Mesenchymal stem cell (in vitro differentiated cells and primary cell): Measurements from ENCODE around the gene FNDC8.
A peak's percentile ranks its signal among the peaks of the same experiment; 100 is the strongest.
"Not testable (repeated sequence)": the region's sequence is repeated elsewhere in the genome, so short reads cannot be mapped to it uniquely, and the experiment has no call there.

Experiments used
- DNase-seq: peaks from one replicate; pipeline ENCODE4 v3.0.0-alpha.2; 2013
- H2AFZ ChIP-seq: one replicate; pipeline ENCODE4 v1.6.1; 2013; ENCODE audit warnings: low read depth, mild to moderate bottlenecking, control low read depth, inconsistent platforms, low read length, moderate library complexity
- H2AK5ac ChIP-seq: 2 replicates; pipeline ENCODE4 v1.6.1; 2013; ENCODE audit warnings: low read length, moderate library complexity, mild to moderate bottlenecking, inconsistent platforms; ENCODE audit not compliant: severe bottlenecking
- H2BK120ac ChIP-seq: one replicate; pipeline ENCODE4 v1.6.1; 2013; ENCODE audit warnings: low read depth, mild to moderate bottlenecking, inconsistent platforms, low read length, moderate library complexity
- H2BK12ac ChIP-seq, 2 experiments: one replicate each; pipeline ENCODE4 v1.6.1; 2013; ENCODE audit warnings: inconsistent platforms in 2 of 2, low read length in 2 of 2, mild to moderate bottlenecking in 2 of 2, moderate library complexity in 2 of 2, control low read depth in 1 of 2
- H2BK15ac ChIP-seq: one replicate; pipeline ENCODE4 v1.6.1; 2013; ENCODE audit warnings: mild to moderate bottlenecking, low read depth, inconsistent platforms; ENCODE audit not compliant: poor library complexity, severe bottlenecking
- H2BK5ac ChIP-seq: 2 replicates; pipeline ENCODE4 v1.6.1; 2013; ENCODE audit warnings: low read depth, mild to moderate bottlenecking, low read length, control low read depth, inconsistent platforms; ENCODE audit not compliant: poor library complexity, severe bottlenecking
- H3K14ac ChIP-seq, 2 experiments: one replicate each; pipeline ENCODE4 v1.6.1; 2013; ENCODE audit warnings: inconsistent platforms in 2 of 2, low read length in 2 of 2, control low read depth in 1 of 2, mild to moderate bottlenecking in 1 of 2, moderate library complexity in 1 of 2
- H3K18ac ChIP-seq, 2 experiments: one replicate each; pipeline ENCODE4 v1.6.1; 2013; ENCODE audit warnings: inconsistent platforms in 2 of 2, low read length in 2 of 2, control low read depth in 1 of 2, low read depth in 1 of 2, mild to moderate bottlenecking in 1 of 2
- H3K23ac ChIP-seq, 2 experiments: one replicate each; pipeline ENCODE4 v1.6.1; 2013; ENCODE audit warnings: inconsistent platforms in 2 of 2, low read length in 2 of 2, mild to moderate bottlenecking in 2 of 2, moderate library complexity in 2 of 2, control low read depth in 1 of 2
- H3K27ac ChIP-seq: 2 replicates; pipeline ENCODE4 v1.5.1; 2013; ENCODE audit warnings: mild to moderate bottlenecking, moderate library complexity, low read length, control low read depth, inconsistent platforms; ENCODE audit not compliant: poor library complexity, severe bottlenecking
- H3K27me3 ChIP-seq, 2 experiments: 2 replicates each; pipeline versions ENCODE4 v1.6.1 to v1.7.0; 2013; ENCODE audit warnings: low read length in 2 of 2, mild to moderate bottlenecking in 2 of 2, moderate library complexity in 2 of 2, control low read depth in 1 of 2, inconsistent platforms in 1 of 2; ENCODE audit not compliant: control insufficient read depth in 1 of 2, insufficient read depth in 1 of 2
- H3K36me3 ChIP-seq, 2 experiments: 2 replicates each; pipeline versions ENCODE4 v1.6.1 to v1.7.0; 2013; ENCODE audit warnings: low read length in 2 of 2, control low read depth in 1 of 2, inconsistent platforms in 1 of 2, low read depth in 1 of 2, mild to moderate bottlenecking in 1 of 2; ENCODE audit not compliant: insufficient read depth in 2 of 2, control insufficient read depth in 1 of 2
- H3K4ac ChIP-seq, 2 experiments: one replicate each; pipeline ENCODE4 v1.6.1; 2013; ENCODE audit warnings: inconsistent platforms in 2 of 2, low read length in 2 of 2, mild to moderate bottlenecking in 2 of 2, moderate library complexity in 2 of 2, control low read depth in 1 of 2, low read depth in 1 of 2
- H3K4me1 ChIP-seq: 2 replicates; pipeline ENCODE4 v1.6.1; 2013; ENCODE audit warnings: low read depth, low read length, control low read depth; ENCODE audit not compliant: control insufficient read depth, insufficient read depth
- H3K4me2 ChIP-seq: 2 replicates; pipeline ENCODE4 v1.6.1; 2013; ENCODE audit warnings: low read length, mild to moderate bottlenecking, inconsistent platforms; ENCODE audit not compliant: poor library complexity, severe bottlenecking
- H3K4me3 ChIP-seq, 2 experiments: 2 replicates each; pipeline versions ENCODE4 v1.5.1 to v1.7.0; 2013; ENCODE audit warnings: low read length in 2 of 2, mild to moderate bottlenecking in 2 of 2, control low read depth in 1 of 2, low read depth in 1 of 2; ENCODE audit not compliant: insufficient read depth in 1 of 2
- H3K79me1 ChIP-seq: replicated peaks from 2 replicates; pipeline ENCODE4 v1.6.1; 2013; ENCODE audit warnings: mild to moderate bottlenecking, control low read depth, low read length, inconsistent platforms; ENCODE audit not compliant: poor library complexity, severe bottlenecking
- H3K9ac ChIP-seq: 2 replicates; pipeline ENCODE4 v1.7.0; 2013; ENCODE audit warnings: mild to moderate bottlenecking, low read length, moderate library complexity
- H3K9me3 ChIP-seq: 2 replicates; pipeline ENCODE4 v1.7.0; 2013; ENCODE audit warnings: mild to moderate bottlenecking, low read length; ENCODE audit not compliant: control insufficient read depth
- H4K8ac ChIP-seq: one replicate; pipeline ENCODE4 v1.6.1; 2013; ENCODE audit warnings: inconsistent platforms, mild to moderate bottlenecking, low read length, moderate library complexity
- H4K91ac ChIP-seq: one replicate; pipeline ENCODE4 v1.6.1; 2013; ENCODE audit warnings: mild to moderate bottlenecking, low read length, inconsistent platforms
- WGBS: methylation state at CpG from one replicate; pipeline ENCODE4 v1.1.7; 2013; ENCODE audit warnings: mixed read lengths; 5-methylcytosine and 5-hydroxymethylcytosine counted together

Gene FNDC8

GRCh38 chr17:35088881-35089585, 32.4 kb upstream of the FNDC8 start:
- peak overlapping the region; percentile 85 for H4K8ac ChIP-seq
- peak overlapping the region in 1 of 2 experiments; percentile 87 for H3K14ac ChIP-seq
- H3K4me1 ChIP-seq = peaks cover 17% of the 10 kb centered on the region
- under 1% methylated on average over 39 of the region's 80 CpGs for WGBS
- peak overlapping the region; percentile 57 to 83 for H2BK12ac ChIP-seq
- H3K23ac ChIP-seq = peak overlapping the region in 1 of 2 experiments; percentile 86
- H2BK5ac ChIP-seq = peak overlapping the region; percentile 89
- peak overlapping the region; percentile 83 to 97 for H3K4ac ChIP-seq
- peak overlapping the region; percentile 85 to 86 for H3K4me3 ChIP-seq
- peak overlapping the region; percentile 85 for H3K9ac ChIP-seq
- H3K27ac ChIP-seq = peak overlapping the region; percentile 91
- H4K91ac ChIP-seq = peak overlapping the region; percentile 98
- H2AK5ac ChIP-seq = peak overlapping the region; percentile 60
- H3K27me3 ChIP-seq = no peaks in the 10 kb centered on the region
- peak overlapping the region; percentile 86 for H2AFZ ChIP-seq
- H3K4me2 ChIP-seq = peak overlapping the region; percentile 86
- H3K9me3 ChIP-seq = no peaks in the 10 kb centered on the region
- H2BK15ac ChIP-seq = peak overlapping the region; percentile 97
- H3K79me1 ChIP-seq = peaks cover 3% of the 10 kb centered on the region
- H3K18ac ChIP-seq = peak overlapping the region; percentile 92 to 93
- DNase-seq = peak; percentile 79
- no peaks in the 10 kb centered on the region for H3K36me3 ChIP-seq
- H2BK120ac ChIP-seq = peak overlapping the region; percentile 94

GRCh38 chr17:35089586-35090296, 31.7 kb upstream of the FNDC8 start:
- peak overlapping the region; percentile 62 for H3K4me2 ChIP-seq
- H3K9me3 ChIP-seq = no peaks in the 10 kb centered on the region
- no peaks in the 10 kb centered on the region for H3K36me3 ChIP-seq
- H3K27me3 ChIP-seq = no peaks in the 10 kb centered on the region
- no peak overlapping the region for H3K14ac ChIP-seq
- H2BK120ac ChIP-seq = no peak overlapping the region
- H3K23ac ChIP-seq = no peak overlapping the region
- peaks cover 3% of the 10 kb centered on the region for H3K79me1 ChIP-seq
- H4K8ac ChIP-seq = peak overlapping the region; percentile 84
- H2AFZ ChIP-seq = peak overlapping the region; percentile 78
- H3K4me3 ChIP-seq = peak overlapping the region; percentile 27 to 67
- H2AK5ac ChIP-seq = no peak overlapping the region
- peak overlapping the region in 1 of 2 experiments; percentile 68 for H2BK12ac ChIP-seq
- H2BK5ac ChIP-seq = no peak overlapping the region
- peak; percentile 73 for DNase-seq
- peak overlapping the region; percentile 46 for H4K91ac ChIP-seq
- H3K4me1 ChIP-seq = peaks cover 13% of the 10 kb centered on the region
- H3K18ac ChIP-seq = peak overlapping the region; percentile 16 to 85
- H3K4ac ChIP-seq = peak overlapping the region in 1 of 2 experiments; percentile 82
- H3K9ac ChIP-seq = peak overlapping the region; percentile 78
- no peak overlapping the region for H2BK15ac ChIP-seq
- H3K27ac ChIP-seq = peak overlapping the region; percentile 65
- 45% methylated on average over 20 of the region's 22 CpGs for WGBS

GRCh38 chr17:35090707-35091106, 30.7 kb upstream of the FNDC8 start:
- not testable (repeated sequence) for H4K91ac ChIP-seq, H3K9ac ChIP-seq, H3K9me3 ChIP-seq, H3K4me2 ChIP-seq, H3K79me1 ChIP-seq, H2AK5ac ChIP-seq, H2BK12ac ChIP-seq, DNase-seq, H2BK120ac ChIP-seq, H3K23ac ChIP-seq, H2AFZ ChIP-seq, H3K4ac ChIP-seq, H4K8ac ChIP-seq, H3K4me3 ChIP-seq, H2BK15ac ChIP-seq, H3K14ac ChIP-seq, H3K27ac ChIP-seq, H3K36me3 ChIP-seq, H3K18ac ChIP-seq, H3K27me3 ChIP-seq, H2BK5ac ChIP-seq
- peaks cover 12% of the 10 kb centered on the region for H3K4me1 ChIP-seq
- WGBS = 95% methylated on average over 8 of the region's 11 CpGs

- WGBS = 82% methylated on average over 2 of the region's 2 CpGs
- no peak overlapping the region for H2AK5ac ChIP-seq
- H3K14ac ChIP-seq = no peak overlapping the region
- H2BK5ac ChIP-seq = no peak overlapping the region
- no peak overlapping the region for H3K4me3 ChIP-seq
- H3K4me1 ChIP-seq = peaks cover under 1% of the 10 kb centered on the region
- no peak overlapping the region for H3K27ac ChIP-seq
- no peak overlapping the region for H3K4me2 ChIP-seq
- no peak overlapping the region for H4K91ac ChIP-seq
- peak overlapping the region; percentile 44 for H3K9ac ChIP-seq
- no peaks in the 10 kb centered on the region for H3K27me3 ChIP-seq
- H3K4ac ChIP-seq = no peak overlapping the region
- peaks cover 10 to 15% of the 10 kb centered on the region in 2 experiments for H3K36me3 ChIP-seq
- no peak overlapping the region for H2BK15ac ChIP-seq
- no peak overlapping the region for H3K23ac ChIP-seq
- H2AFZ ChIP-seq = no peak overlapping the region
- peak; percentile 81 for DNase-seq
- no peaks in the 10 kb centered on the region for H3K9me3 ChIP-seq
- H2BK12ac ChIP-seq = no peak overlapping the region
- H4K8ac ChIP-seq = no peak overlapping the region
- H3K79me1 ChIP-seq = peaks cover 2% of the 10 kb centered on the region
- H3K18ac ChIP-seq = no peak overlapping the region
- no peak overlapping the region for H2BK120ac ChIP-seq
Observed at GRCh38 chr17:35094902-35095301, 26.5 kb upstream of the FNDC8 start.
